NCI-H128 (cell line): Measurements from ENCODE around the gene EIF4E1B.

Experiments used
- DNase-seq: peaks from one replicate; lab custom pipeline; 2025; ENCODE audit not compliant: unreplicated experiment; lab: John Stamatoyannopoulos, UW

Gene EIF4E1B

DNA sequence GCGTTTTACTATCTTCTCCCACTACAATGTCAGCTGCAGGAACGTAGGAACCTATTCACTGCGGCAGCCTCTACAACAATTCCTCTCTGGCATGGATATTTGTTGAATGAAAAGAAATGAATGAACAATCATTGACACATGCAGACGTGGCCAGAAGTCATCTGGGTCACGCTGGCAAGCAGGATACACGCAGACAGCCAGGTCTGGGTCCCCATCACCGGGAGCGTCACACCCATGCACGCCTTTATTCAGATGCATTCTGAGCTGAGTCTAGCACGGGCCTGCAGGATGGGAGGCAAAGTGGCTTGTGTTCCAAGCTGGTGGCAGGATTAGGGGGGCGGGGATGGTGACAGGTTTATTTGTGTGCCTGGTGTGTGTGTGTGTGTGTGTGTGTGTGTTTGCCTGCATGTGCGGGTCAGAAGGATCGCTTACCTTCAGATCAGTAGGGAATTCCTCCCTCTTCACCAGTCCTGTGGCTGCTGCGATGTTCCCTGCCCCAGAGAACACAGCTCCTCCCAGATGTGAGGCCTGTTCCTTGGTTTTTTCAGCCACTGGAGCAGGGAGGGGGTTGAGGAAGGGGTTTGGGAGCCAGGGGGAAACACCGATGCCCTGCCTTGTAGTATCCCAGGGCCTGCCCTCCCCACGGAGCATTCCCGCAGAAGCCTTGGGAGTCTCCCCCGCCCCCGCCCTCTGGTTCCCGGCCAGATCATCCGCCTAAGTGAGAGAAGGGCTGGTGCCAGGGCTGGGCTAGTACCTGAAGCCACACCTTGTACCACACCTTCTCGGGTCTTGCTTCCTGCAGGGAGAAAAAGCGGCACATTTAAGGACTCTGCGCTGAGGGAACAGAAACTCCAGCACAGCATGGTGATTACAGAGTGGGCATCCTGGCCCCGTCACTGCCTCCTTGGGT is 4.3 kb upstream of the EIF4E1B start:
- no peak for DNase-seq

- DNase-seq = no peak
These were observed 3.6 kb upstream of the EIF4E1B start for GRCh38 chr5:176626876-176627236.

DNA sequence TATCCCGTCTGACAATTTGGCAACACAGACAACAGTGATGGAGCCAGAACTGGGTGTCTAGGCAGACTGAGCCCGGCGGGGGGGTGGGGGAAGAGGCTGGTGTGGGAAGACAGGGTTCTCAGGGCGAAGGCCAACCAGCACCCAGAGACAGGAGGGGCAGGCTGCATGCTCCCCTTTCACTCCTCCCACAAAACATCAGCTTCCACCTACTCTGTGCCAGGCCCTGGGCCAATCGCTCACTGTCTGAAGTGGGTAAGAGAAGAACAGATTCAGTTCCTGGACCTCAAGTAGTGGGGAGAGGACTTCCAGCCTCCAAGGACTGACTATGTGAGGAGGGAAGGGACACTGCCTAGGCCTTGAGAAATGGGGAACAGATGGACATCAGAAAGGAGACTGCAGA is 2.9 kb upstream of the EIF4E1B start:
- DNase-seq = no peak

GRCh38 chr5:176628406-176629228 is 1.9 kb upstream of the EIF4E1B start:
- no peak for DNase-seq

DNA sequence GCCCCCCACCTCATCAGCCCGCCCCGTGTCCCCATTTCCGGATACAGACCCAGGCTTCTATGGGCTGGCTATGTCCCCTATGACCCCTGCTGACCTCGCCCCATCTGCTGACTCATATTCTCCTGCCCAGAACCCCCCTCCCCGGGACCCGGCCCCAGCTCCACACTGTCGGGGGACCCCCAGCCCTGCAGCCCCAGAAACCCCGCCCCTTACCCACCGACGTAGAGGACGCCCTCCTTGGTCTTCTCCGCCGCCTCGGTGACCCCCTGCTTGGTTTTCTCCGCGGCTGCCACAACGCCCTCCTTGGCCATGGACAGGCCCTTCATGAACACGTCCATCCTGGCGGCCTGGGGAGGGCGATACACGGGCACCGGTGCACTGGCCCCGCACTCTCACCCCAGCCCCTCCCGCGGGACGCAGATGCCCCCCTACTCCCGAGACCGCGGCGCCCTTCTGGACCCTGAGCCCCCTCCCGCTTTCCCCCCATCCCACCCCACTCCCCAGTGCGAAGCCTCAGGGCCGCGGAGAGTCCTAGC is 1.1 kb upstream of the EIF4E1B start:
- DNase-seq = no peak

- no peak for DNase-seq
These were observed 277 bp downstream of the EIF4E1B start for GRCh38 chr5:176630681-176631222.

- no peak for DNase-seq
These were observed 1.1 kb downstream of the EIF4E1B start for GRCh38 chr5:176631383-176632200.

- no peak for DNase-seq
These were observed 2.3 kb downstream of the EIF4E1B start for GRCh38 chr5:176632745-176633144.

DNA sequence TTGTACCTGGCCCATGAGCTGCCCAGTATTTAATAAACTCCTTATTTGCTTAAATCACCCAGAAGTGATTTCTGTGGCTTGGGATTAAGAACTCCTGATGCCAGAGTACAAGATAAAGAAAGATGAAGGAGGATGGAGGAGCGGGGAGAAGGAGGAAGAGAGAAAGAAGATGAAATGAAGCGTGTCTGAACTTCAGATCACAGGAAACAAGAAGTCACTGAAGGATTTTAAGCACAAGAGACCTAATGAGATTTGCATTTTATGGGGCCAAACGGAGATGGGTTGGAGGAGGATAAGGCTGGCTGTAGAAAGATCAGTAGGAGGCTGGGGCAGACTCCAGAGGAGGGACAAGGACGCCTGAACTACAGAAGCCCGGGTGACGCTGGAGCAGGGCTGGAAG is 3.1 kb downstream of the EIF4E1B start:
- DNase-seq = no peak

- DNase-seq = no peak
These were observed 6.0 kb downstream of the EIF4E1B start for GRCh38 chr5:176636426-176636825.

GRCh38 chr5:176637556-176637955 is 7.1 kb downstream of the EIF4E1B start:
- no peak for DNase-seq

DNA sequence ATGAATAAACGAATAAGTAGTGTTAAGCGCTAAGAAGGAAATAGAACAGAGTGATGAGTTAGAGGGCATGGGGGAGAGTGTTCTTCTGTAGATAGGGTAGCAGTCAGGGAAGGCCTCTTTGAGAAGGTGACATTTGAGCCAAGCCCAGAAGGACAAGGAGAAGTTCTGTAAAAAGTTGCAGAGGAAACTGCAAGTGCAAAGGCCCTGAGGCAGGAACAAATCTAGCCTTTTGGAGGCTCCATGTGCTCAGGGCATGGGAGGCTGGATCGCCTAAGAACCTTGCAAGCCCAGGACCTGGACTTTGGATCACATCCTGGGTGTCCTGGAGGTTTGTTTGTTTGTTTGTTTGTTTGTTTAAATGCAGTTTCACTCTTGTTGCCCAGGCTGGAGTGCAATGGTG is 8.0 kb downstream of the EIF4E1B start:
- no peak for DNase-seq

DNA sequence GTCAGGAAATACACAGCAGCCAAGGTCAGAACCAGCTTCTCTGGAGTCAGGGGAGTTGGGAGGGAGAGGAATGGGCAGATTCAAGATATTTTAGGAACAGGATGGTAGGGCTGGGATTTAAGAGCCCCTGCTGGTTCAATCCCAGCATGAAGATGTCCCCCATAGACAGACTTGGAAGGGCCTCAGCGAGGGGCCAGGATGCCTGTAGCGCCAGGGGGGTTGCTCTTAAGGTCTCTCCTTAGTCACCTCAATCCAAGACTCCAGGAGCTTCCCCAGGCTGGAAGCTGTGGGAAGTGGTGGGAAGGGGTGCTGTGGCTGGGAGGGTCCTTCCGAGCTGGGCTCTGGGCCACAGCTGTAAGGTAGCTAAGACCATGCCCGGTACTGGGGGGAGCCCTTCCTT is 8.7 kb downstream of the EIF4E1B start:
- no peak for DNase-seq

DNA sequence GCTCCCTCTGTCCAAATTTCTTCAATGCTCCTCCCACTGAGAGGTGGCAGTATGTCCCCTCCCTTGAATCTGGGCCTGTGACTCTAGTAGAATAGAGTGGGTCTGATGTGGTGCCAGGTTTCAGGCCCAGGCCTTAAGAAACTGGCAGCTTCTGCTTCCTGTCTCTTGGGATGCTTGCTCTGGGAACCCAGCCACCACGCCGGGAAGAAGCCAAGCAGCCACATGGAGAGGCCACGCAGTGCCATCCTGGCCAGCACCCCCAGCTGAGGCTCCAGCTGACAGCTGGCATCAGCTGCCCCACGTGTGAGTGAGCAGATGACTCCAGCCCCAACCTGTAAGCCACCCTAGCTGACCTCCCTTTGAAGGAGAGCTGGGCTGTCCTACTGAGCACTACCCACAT is 9.5 kb downstream of the EIF4E1B start:
- no peak for DNase-seq

DNA sequence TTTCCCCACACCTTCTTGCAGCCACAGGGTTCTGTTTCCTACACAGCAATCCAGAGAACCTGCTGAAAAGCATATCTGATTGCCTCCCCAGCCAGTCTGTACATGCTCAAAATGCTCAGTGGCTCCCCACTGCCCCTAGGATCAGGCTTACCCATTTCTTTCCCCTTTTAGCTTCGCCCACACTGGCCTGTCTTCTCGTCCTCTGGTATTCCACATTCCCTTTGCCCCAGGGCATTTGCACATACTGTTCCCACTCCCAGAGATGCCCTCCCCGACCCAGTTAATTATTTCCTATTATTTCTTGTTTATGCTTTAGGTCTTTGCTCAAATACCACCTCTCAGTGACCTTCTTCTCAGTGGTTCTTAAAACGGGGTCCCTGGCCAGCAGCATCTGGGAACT is 10.1 kb downstream of the EIF4E1B start:
- DNase-seq = no peak

DNA sequence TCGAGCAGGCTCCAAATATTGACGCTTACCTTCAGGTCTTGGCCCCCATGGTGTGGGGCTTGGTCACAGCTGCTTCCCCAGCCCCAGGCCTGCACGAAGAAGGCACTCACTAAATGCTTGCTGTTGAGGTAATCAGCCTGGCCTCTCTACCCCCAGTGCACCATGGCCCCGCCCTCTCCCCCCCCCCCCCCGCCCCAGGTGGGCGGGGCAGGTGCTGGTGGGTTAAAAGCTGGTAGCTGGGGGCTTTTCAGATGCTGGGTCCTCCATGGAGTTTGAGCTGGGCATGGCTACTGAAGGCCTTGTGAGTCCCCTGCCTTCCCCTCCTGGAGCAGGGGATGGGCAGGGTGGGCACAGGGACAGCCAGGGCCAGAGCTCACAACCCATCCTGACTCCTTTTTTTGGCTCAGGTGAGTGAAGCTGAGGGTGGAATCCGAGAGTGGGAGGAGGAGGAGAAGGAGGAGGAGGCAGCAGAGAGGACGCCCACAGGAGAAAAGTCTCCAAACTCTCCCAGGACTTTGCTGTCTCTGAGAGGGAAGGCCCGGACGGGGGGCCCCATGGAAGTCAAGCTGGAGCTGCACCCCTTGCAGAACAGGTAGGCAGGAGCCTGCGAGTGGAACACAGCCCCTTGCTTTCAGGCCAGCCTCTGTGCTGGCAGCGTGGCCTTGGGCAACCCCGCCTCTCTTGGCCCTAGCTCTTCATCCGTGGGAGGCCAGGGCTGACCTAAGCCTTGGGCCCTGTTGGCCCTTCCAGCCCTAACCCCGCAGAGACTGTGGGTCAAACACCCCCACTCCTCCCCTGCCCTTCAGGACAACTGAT is 12.4 kb downstream of the EIF4E1B start:
- no peak for DNase-seq

DNA sequence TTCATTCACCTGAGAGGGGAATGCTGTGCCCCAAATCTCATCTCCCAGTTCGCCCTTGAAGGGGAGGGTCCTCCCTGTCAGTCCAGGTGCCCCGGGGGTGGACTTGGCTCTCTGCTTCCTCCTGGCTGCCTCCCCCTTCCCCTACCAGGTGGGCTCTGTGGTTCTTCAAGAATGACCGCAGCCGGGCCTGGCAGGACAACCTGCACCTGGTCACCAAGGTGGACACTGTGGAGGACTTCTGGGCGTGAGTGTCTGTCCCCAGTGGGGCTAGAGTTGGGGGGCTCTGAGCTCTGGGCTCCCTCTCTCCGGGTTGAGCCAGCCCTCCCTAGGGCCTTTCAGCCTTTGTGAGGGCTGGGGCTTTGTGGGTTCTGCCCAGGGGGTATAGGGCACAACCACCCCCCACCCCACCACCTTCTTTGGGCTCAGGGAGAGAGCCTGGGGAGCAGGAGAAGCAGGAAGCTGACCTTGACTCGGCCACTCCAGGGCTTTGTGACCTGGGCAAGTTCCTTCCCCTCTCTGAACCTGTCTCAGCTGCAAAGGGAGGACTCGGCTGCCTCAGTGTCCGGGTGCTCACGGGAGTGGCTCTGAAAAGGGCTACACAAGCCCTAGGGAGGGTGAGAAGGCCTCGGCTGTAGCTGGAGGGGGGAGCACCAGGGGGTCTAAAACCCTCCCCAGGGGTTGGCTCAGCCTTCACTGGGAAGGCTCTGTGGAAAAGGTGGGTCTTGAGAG is 13.2 kb downstream of the EIF4E1B start:
- DNase-seq = no peak

- DNase-seq = no peak
These were observed 13.8 kb downstream of the EIF4E1B start for GRCh38 chr5:176644294-176644693.
